Stimulated activated CD4-positive, alpha-beta T cell treated with anti-CD3 and anti-CD28 coated beads, Interleukin-4, amount 100 ng/mL, for 4 hours (primary cell): ENCODE measurements around the gene C4orf17.
"Not testable (repeated sequence)": the region's sequence is repeated elsewhere in the genome, so short reads cannot be mapped to it uniquely, and the experiment has no call there.

Source experiments
- DNase-seq, 2 experiments: peaks; one replicate each; pipeline ENCODE4 v3.0.0-alpha.2; 2020

C4orf17 gene

DNA sequence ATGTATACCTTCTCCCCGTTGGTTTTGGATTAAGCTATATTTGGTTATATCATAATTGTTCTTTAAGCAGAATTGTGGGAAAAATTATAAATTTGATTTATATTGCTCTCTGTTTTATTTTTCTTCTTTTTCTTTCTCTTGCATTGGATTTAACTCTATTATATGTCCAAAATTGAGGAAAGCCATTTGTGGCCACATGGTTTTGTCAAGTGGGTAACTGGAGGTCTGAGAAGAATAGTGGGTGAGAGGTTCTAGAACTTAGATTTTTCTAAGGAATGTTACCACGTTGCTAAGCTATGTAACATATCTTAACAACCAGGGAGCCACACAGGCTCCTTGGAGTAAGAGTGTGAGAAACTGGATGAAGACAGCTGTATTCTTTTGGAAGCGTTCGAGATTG lies at the start of gene C4orf17:
C4orf17 (plus strand) TSS at position 301 of the 400 bp plus-strand sequence. CDS start 2,061 bp downstream, outside the sequence.
- DNase-seq = no peak

DNA sequence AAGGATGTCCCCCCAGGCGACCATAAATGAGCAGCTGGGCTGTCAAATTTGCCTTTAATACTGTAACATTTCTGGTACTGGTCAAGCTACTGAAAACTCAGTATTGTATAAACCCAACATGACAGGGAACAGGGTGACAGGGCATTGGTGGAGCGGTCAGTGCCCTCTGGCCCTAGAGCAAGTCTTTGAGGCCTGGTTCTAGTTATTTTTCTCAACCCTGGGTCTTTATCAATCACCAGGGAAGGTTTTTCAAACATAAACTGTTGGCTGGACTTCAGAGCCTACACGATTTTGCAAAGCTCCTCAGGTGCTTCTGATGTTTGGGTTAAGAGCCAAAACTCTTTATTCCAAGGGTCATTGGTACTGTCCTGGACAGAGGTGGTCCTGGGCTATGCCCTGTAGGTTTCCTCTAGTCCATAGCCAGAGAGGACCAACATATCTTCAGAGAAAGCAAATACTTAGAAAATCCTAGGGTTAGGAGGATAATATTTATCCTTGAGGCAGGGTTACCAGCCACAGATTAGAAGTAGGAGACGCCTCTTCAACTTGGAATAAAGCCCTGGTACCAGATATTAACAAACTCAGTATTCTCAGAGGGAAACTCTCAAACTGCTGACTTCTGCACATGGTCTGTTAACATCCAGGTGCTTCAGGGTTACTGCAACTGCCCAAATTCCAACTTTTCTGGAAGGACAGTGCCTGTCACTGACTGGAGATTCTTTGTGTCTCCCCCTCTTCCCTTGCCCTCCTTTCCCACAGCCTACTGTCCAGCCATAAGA lies 49.0 kb upstream of the C4orf17 start:
- no peak for DNase-seq

DNA sequence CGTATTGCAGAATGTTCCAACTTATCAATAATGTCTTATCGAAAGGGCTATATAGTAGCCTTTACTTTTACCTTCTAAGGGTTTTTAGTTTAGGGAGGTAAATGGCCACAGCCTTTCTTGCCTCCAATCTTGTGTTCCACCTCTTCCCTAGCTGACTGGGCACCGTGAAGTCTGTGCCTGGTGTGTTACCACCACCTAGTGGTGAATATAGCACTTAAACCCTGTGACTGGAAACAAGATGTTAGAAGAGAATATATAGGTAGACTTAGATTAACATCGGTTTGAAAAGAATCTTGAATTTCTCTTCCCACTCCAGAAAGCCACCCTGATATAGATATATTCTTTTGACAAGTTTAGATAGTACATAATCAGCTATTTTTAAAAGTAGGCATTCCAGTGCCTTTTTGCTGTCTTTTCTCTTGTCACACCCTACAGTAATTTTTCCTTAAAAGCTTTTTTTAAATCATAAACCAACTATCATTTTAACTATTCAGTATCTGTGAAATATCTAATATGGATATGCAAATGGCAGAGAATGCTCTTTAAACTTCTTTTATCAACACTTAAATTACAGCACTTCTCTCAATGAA lies 47.9 kb upstream of the C4orf17 start:
- DNase-seq = peak; percentile 28 to 37

DNA sequence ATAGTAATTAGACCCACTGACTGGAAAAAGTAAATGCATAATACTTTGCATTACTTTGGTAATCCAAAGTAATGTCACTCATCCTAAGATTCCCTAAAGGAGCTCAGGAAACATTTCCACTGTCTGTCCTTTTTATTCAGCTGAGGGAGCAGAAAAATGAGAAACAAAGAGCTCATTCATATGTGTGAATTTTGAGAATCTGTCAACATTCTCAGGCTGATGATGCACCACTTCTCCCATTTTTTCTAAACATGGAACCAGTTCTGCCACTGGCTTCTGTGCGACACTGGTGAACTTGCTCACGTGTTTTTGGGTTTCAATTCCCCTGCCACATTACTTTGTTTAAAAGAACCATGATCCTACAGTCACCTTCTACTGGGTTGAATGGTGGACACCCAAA lies 47.3 kb upstream of the C4orf17 start:
- no peak for DNase-seq

DNA sequence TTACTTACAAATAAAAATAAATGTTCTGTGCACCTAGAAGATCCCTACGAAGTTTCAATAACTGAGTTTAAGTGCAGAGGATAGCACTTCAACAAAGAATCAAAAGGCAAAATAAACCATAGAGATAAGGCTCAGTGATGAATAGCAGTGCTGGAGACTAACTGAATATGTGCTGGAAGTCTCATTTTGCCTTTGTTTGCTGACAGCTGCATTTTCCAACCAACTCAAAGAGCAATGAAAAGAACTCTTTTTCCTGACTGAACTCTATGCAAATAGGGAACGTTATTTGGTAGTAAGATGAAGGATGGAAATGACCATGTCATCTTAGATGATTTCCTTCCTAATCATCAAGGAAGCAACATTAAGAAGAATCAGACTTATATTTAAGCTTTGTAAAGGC lies 42.9 kb upstream of the C4orf17 start:
- no peak for DNase-seq

DNA sequence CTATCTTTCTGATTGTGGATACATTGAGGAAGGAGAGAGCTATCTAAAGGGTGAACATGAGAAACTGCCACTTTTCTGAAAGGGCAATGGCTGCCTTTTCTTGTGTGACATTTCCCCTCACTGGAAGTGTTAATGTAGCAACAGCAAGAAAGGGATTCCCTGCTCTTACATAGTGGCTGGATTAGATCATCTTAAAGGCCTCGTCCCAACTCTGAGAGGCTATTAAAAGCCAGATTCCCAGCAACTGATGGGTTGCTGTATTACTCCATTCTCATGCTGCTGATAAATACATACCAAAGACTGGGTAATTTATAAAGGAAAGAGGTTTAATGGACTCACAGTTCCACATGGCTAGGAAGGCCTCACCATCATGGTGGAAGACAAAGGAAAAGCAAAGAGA lies 41.9 kb upstream of the C4orf17 start:
- DNase-seq = no peak

DNA sequence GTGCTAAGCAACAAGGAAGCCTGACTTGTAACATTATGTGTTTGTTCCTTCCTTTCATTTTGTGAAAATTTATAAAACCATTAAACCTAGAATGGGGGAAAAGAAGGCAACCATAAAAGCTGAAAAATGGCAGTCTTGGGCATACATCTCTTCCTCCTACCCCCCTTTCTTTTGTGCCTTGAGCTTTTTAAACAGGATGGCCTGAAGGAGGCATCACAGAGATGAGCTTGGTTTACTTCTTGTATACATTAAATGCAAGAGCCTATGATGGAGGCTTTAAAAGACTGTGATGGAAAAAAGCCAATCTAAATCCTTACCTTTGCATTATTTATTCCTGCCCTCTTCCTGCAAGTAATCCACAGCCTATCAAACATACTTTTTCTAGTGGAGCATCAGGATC lies 39.5 kb upstream of the C4orf17 start:
- no peak for DNase-seq

DNA sequence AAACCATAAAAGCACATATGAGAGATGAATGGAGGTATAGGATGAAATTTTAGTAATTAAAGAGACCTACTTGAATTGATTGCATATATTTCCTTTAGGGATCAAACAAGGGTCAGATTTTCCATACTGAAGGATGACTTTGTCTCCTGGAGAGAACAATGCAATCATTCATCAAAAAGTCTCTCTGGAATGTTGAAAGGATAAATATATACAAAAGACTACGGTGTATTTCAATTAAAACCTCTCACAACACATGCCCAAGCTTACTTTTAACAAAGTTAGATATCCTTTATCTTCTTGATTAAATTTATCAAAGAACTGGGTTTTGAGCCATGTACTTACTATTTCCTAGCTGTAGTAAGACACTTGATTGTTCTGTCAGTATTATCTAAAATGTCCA lies 38.9 kb upstream of the C4orf17 start:
- DNase-seq = no peak

DNA sequence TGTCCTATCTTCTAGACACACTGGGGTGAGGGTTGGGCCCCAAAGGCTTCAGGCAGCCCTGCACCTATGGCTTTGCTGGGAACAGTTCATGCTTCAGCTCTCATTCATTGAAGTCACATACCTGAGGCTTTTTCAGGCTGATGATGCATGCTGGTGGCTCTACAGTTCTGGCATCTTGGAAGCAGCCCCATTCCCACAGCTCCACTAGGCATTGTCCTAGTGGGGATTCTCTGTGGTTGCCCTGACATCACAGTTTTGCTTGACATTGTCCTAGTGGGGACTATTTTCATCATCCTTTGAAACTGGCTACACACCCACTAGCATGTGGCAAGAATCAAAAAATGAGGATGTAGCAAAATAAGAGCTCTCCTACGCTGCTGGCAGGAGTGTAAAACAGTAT lies 37.7 kb upstream of the C4orf17 start:
- no peak for DNase-seq

DNA sequence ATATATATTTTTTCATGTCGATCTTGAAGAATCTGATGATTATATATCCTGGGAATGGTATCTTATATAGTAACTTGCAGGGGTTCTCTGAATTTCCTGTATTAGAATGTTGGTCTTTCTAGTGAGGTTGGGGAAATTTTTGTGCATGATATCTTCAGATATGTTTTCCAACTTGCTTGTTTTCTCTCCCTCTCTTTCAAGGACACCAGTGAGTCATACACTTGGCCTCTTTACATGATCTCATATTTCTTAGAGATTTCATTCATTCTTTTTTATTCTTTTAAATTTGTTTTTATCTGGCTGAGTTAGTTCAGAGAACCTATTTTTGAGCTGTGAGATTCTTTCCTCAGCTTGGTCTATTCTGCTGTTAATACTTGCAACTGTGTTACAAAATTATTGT lies 27.2 kb upstream of the C4orf17 start:
- no peak for DNase-seq

DNA sequence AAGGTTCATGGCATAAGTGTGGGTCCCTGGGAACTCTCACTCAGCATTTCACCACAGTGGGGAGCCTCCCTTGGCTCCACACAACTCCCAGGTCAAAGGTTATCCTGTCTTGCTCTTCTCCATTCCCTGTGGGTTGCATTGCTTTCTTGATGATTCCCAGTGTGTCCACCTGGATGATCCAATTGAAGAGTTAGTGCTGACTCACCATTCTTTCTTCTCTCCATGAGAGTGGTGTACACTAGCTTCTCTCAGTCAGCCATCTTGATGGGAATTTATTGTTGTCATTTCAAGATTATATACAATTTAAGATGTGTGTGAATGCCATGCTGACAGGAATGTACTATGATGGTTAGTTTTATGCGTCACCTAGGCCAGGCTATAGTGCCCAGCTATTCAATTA lies 25.6 kb upstream of the C4orf17 start:
- DNase-seq = no peak

DNA sequence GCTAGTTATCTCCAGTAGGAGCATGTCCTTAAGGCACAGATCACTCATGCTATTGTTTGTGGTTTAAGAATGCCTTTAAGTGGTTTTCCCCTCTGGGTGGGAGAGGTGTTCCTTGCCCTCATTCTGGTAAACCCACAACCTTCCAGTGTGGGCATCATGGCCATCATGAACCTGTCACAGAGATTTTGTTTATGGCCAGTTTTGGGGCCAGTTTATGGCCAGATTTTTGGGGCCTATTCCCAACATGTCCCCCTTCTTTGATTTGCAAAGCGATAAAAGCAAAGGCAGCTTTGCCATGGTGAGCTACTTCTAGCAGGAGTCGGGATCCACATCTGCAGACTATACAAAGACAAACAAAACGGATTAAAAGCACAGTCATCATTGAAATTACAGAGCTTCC lies 24.2 kb upstream of the C4orf17 start:
- DNase-seq = not testable (repeated sequence)

DNA sequence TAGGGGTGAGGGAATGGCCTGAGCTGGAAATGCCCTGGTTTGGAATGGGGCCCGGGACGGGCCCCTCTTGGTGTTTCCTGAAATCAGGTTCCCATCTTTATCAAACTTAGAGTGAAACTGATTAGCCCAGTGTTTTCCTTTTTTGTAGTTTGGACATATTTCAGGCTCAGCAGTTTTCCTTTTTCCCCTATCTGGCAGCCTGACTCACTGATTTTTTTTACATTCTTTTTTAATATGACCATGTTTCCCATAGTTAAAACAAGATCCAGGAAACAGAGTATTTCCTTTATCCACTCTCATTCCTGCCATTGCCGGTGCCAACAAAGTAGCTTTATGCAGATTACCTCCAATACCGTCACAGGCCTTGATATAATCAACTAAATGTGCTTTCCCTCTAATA lies 20.5 kb upstream of the C4orf17 start:
- no peak for DNase-seq

DNA sequence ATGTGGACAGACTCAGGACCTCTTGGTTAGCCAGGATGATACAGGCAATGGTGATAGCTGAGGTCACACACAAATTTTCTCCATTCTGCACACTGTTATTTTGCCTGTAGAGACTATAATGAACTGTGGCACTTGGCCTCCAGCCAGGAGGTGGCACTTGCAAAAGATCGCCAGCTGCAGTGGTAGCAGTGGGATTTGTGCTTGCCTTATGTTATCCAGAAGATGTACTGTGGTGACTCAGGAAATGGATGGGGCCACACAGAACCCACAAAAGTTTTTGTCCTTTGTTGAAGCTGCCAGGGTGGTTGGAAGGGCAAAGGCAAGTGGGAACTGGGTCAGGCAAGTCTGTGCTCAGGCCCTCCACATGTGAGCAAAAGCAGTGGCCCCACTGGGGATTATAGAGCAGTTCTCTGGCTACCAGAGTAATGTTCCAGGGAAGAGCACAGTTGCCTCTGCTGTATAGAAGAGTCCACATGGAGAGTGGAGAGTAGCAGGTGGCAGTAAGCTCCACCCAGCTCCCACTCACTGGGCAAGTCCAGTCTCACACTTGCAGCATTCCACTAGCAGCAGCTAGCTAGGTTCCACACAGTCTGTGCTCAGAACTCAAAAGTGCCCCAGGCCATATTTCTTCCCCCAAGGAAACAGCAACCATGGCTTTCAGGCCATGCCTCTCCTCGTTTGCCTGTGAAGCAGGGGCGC lies 5.9 kb upstream of the C4orf17 start:
- DNase-seq = no peak

DNA sequence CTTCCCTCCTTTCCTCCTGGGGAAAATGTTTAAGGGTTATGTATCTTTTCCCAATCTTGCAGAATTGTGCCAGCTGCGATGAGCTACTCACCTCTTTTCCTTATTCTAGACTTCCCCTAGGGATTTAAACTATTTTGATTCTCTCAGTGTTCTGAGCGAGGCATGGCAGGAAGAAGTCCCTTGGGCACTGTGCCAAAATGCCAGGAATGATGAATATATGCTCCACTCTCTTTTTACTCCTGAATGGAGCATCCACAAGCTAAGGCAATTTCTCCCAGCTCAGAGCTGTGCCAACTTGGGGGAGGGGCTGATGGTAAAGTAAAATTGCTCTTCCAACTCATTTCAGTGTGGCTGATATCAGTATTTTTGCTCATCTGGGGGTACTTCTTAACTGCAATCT lies 4.0 kb upstream of the C4orf17 start:
- no peak for DNase-seq

DNA sequence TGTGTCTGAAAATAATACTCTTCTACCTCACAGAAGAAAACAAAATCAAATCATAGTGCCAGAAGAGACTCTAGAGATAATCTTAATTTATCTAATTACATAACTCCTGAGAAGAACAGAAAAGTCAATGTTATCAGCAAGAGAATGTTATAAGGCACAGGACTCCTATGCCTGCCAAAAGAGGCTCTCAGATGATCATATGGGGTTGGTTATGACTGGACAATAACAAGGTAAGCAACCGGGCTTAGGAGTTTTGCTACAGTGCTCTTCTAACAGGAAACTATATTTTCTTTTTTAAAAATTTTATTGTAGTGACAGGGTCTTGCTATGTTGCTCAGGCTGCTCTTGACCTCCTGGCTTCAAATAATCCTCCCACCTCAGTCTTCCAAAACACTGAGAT lies 3.5 kb upstream of the C4orf17 start:
- DNase-seq = no peak

DNA sequence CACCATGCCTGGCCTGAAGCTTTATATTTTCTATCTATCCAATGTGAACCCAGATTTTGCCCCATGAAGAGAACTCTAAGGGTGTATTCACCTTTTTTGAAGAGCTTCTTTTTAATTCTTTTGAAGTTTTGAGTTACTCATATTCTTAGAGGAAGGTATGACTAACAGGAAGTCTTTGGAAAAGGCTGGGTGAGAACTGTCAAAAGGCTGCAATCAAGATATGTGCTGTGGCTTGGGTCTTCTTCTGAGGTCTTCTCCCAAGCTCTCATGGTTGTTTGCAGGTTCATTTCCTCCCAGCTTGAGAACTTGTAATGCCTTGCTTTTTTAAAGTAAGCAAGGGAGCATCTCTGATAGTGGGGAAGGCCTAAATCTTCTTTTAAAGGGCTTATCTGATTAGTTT lies 3.1 kb upstream of the C4orf17 start:
- peak in 1 of 2 experiments; percentile 36 for DNase-seq

DNA sequence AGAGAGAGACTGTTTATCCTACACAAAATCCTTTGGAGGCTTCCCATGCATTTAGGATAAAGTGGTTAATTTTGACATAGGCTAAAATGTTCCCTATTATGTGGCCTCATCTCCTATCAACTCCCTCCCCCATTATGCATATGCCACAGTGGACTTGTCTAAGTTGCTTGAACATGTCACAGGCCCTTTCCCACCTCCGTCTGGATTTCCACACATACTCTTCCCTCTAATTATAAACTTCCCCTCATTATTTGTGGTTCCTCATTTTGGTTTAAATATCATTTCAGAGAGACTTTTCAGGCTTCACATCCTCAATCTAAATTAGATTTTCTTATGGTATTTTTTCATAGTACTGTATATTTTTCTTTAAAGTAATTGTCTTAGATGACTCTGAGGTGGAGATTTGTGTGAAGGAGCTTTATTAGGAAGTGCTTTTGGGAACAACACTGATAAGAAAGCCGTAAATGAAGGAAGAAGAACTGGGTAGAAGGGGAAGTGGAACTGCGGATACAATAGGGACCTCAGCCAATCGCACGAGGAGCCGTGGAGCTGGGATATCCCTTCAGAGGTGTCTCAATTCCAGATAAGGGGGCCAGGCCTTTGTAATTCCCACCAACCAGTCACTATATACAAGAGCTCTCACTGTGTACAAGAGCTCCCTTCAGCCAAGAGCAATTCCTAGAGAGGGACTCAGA lies 7.9 kb downstream of the C4orf17 start:
- DNase-seq = no peak

DNA sequence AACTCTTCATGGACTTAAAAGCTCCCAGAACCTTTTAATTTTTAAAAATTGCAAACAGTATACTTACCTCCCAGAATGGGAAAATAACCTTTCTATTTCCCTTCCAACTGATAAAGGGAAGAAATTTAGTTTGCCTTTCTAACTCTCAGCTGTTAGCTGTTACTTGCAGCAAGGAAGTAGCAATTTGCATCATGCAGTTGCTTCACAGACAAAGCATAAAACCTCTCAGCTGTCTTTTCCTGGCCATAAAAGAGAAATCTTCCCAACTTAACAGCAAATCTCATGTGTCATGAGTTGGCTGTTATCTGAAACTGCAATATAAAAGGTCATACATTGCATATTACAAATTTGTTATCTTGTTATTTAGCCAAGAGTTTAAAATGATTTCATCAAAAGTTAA lies 18.4 kb downstream of the C4orf17 start:
- DNase-seq = no peak

DNA sequence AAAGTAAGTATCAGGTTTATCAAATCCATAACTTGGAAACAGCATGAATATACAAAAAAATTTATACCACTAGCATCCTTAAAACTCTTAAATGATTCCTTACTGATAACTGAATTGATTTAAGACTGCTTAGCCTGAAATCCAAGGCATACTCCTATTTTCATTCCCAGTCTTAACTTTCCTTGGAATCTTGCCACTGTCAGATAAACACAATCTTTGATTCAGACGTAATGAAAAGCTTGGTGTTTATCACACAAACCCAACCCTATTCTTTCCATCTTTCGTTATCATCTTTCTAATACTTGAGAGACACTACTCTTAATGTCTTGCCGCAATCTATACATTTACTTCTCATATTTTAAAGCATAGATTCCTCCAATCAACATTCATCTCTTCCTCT lies 19.1 kb downstream of the C4orf17 start:
- DNase-seq = no peak

DNA sequence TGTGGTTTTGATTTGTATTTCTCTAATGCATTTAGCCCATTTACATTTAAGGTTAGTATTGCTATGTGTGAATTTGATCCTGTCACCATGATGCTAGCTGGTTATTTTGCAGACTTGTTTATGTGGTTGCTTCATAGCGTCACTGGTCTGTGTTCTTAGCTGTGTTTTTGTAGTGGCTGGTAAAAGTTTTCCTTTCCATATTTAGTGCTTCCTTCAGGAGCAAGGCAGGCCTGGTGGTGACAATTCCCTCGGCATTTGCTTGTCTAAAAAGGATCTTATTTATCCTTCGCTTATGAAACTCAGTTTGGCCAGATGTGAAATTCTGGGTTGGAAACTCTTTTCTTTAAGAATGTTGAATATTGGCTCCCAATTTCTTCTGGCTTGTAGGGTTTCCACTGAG lies 23.9 kb downstream of the C4orf17 start:
- DNase-seq = not testable (repeated sequence)

DNA sequence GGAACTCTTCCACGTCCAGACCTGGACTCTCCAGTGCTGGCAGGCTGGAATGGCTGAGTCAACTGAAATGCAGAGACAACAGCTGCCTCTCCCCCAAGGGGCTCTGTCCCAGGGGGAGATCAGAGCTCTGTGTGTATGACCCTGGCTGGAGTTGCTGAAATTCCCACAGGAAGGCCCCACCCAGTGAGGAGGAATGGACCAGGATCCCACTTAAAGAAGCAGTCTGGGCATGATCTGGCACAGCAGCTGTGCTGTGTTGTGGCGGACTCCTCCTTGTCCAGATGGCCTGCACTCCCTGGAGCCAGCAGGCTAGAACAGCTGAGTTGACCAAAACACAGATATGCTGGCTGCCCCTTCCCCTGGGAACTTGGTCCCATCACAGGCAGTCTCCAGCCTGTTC lies 25.4 kb downstream of the C4orf17 start:
- no peak for DNase-seq

DNA sequence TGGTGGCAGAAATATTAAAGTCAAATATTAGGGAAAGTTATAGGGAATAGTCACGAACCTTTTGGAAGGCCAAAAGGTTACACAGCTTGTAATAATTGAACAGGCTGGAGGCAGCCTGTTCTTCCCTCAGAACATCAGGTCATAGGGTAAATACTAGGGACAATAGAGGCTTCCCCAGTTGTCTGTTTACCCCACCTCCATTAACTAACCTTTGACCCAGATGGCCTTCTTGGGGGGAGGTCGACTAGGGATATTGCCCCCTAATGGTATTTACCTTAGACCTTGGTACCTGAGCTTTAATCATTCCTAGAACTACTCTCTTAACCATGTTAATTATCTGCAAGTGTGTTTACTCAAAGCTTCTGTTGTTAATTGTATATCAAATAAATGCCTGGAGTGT lies 26.0 kb downstream of the C4orf17 start:
- no peak for DNase-seq

DNA sequence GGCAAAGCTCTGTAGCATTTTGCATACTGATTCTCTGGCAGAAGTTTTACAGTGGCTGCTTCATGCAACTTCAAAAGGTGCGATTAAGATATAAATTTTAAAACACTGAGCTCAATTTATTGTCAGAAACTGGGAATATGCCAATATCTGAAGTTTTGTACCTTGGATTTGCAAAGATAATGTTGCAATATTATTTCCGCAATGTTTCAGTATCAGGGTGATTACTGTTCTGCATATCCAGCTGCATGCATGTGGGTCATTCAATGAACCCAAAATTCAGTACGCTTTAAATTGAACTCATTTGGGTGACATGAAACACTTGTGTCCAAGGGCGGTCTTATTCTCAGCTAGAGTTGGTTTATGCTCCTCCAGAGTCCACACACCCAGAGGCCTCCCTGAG lies 26.9 kb downstream of the C4orf17 start:
- DNase-seq = no peak
